Measurements from ENCODE around the gene PAM16. TPM values are rescaled to one million over a fixed set of nuclear protein-coding genes. Genes with fewer than 3 reads are reported as not detected.

PAM16 gene
- total RNA-seq, 1 donor: 17.4 TPM

GRCh38 chr16:4372001-4372577, 21.0 kb upstream of the PAM16 start:
- DNase-seq (ENCODE audit: insufficient read length, low spot score, missing footprints): peak; percentile 90
- Histone ChIP-seq H4K20me1 (ENCODE audit: insufficient read depth, low read length) (peaks cover 54% of the 10 kb centered on the region), H2AFZ (ENCODE audit: low read length) (no peak overlapping the region), H3K4me2 (ENCODE audit: insufficient read depth, low read length) (peak overlapping the region; percentile 93), H3K36me3 (ENCODE audit: insufficient read depth, low read length) (peaks cover 9% of the 10 kb centered on the region), H3K9me3 (ENCODE audit: low read depth, low read length) (no peaks in the 10 kb centered on the region), H3K4me3 (ENCODE audit: insufficient read depth, low read length) (peak overlapping the region; percentile 100), H3K79me2 (ENCODE audit: insufficient read depth, low read length) (peaks cover 51% of the 10 kb centered on the region), H3K27me3 (ENCODE audit: insufficient read depth, low read length) (no peaks in the 10 kb centered on the region), H3K4me1 (ENCODE audit: insufficient read depth, low read length) (peaks cover 61% of the 10 kb centered on the region), H3K27ac (ENCODE audit: low read depth, low read length) (peak overlapping the region; percentile 98)
- no peak for TF ChIP-seq CTCF (IDR thresholded peaks at IDR 0.05; ENCODE audit: extremely low read depth, low read depth, low read length)

GRCh38 chr16:4371357-4372000, 20.4 kb upstream of the PAM16 start, which contains the start of gene VASN:
Gene VASN (plus strand): TSS chr16:4371848. CDS start chr16:4380878, 9,030 bp downstream.
- Histone ChIP-seq H3K36me3 (ENCODE audit: insufficient read depth, low read length) (peaks cover 9% of the 10 kb centered on the region), H3K27ac (ENCODE audit: low read depth, low read length) (peak within 1 kb of the TSS; percentile 98), H3K9me3 (ENCODE audit: low read depth, low read length) (no peaks in the 10 kb centered on the region), H4K20me1 (ENCODE audit: insufficient read depth, low read length) (peaks cover 49% of the 10 kb centered on the region), H3K4me3 (ENCODE audit: insufficient read depth, low read length) (peak within 1 kb of the TSS; percentile 100), H3K79me2 (ENCODE audit: insufficient read depth, low read length) (peaks cover 45% of the 10 kb centered on the region), H2AFZ (ENCODE audit: low read length) (no peak within 1 kb of the TSS), H3K27me3 (ENCODE audit: insufficient read depth, low read length) (no peaks in the 10 kb centered on the region), H3K4me1 (ENCODE audit: insufficient read depth, low read length) (peaks cover 55% of the 10 kb centered on the region), H3K4me2 (ENCODE audit: insufficient read depth, low read length) (peak within 1 kb of the TSS; percentile 93)
- peak; percentile 99 for DNase-seq (ENCODE audit: insufficient read length, low spot score, missing footprints)
- no peak for TF ChIP-seq CTCF (IDR thresholded peaks at IDR 0.05; ENCODE audit: extremely low read depth, low read depth, low read length)

GRCh38 chr16:4370570-4371356, 19.6 kb upstream of the PAM16 start:
- H3K4me2 ChIP-seq (ENCODE audit: insufficient read depth, low read length): peak overlapping the region; percentile 79
- H3K79me2 ChIP-seq (ENCODE audit: insufficient read depth, low read length): peaks cover 38% of the 10 kb centered on the region
- peaks cover 43% of the 10 kb centered on the region for H4K20me1 ChIP-seq (ENCODE audit: insufficient read depth, low read length)
- no peaks in the 10 kb centered on the region for H3K27me3 ChIP-seq (ENCODE audit: insufficient read depth, low read length)
- no peak for TF ChIP-seq CTCF (IDR thresholded peaks at IDR 0.05; ENCODE audit: extremely low read depth, low read depth, low read length)
- peak; percentile 96 for DNase-seq (ENCODE audit: insufficient read length, low spot score, missing footprints)
- H3K4me1 ChIP-seq (ENCODE audit: insufficient read depth, low read length): peaks cover 48% of the 10 kb centered on the region
- H3K36me3 ChIP-seq (ENCODE audit: insufficient read depth, low read length): peaks cover 6% of the 10 kb centered on the region
- peak overlapping the region; percentile 100 for H3K4me3 ChIP-seq (ENCODE audit: insufficient read depth, low read length)
- no peak overlapping the region for H2AFZ ChIP-seq (ENCODE audit: low read length)
- no peaks in the 10 kb centered on the region for H3K9me3 ChIP-seq (ENCODE audit: low read depth, low read length)
- H3K27ac ChIP-seq (ENCODE audit: low read depth, low read length): peak overlapping the region; percentile 88

GRCh38 chr16:4370151-4370550, 19.0 kb upstream of the PAM16 start:
- Histone ChIP-seq H3K4me1 (ENCODE audit: insufficient read depth, low read length) (peaks cover 43% of the 10 kb centered on the region), H3K4me3 (ENCODE audit: insufficient read depth, low read length) (peak overlapping the region; percentile 40), H3K36me3 (ENCODE audit: insufficient read depth, low read length) (peaks cover 4% of the 10 kb centered on the region), H4K20me1 (ENCODE audit: insufficient read depth, low read length) (peaks cover 39% of the 10 kb centered on the region), H3K4me2 (ENCODE audit: insufficient read depth, low read length) (peak overlapping the region; percentile 79), H2AFZ (ENCODE audit: low read length) (no peak overlapping the region), H3K9me3 (ENCODE audit: low read depth, low read length) (no peaks in the 10 kb centered on the region), H3K27me3 (ENCODE audit: insufficient read depth, low read length) (no peaks in the 10 kb centered on the region), H3K79me2 (ENCODE audit: insufficient read depth, low read length) (peaks cover 33% of the 10 kb centered on the region), H3K27ac (ENCODE audit: low read depth, low read length) (peak overlapping the region; percentile 88)
- TF ChIP-seq CTCF (IDR thresholded peaks at IDR 0.05; ENCODE audit: extremely low read depth, low read depth, low read length): no peak
- DNase-seq (ENCODE audit: insufficient read length, low spot score, missing footprints): peak; percentile 87

Data from osteoblast (primary cell).